Medulla oblongata (tissue), 1 donor: ENCODE results near the gene LBR.
A peak's percentile ranks its signal among the peaks of the same experiment; 100 is the strongest.

Experiments
- DNase-seq: peaks from one replicate; pipeline ENCODE4 v3.0.0-alpha.2; 2015; ENCODE audit errors: extremely low spot score

The LBR gene

GRCh38 chr1:225464851-225465792, 37.3 kb upstream of the LBR start:
- DNase-seq = no peak

- no peak for DNase-seq
Observed at GRCh38 chr1:225462714-225463574, 35.1 kb upstream of the LBR start.

GRCh38 chr1:225462429-225462713, 34.5 kb upstream of the LBR start:
- DNase-seq = no peak

GRCh38 chr1:225461533-225462428, 33.9 kb upstream of the LBR start:
- no peak for DNase-seq

- DNase-seq = no peak
Observed at GRCh38 chr1:225460737-225461532, 33.1 kb upstream of the LBR start.

GRCh38 chr1:225460021-225460736, 32.3 kb upstream of the LBR start:
- DNase-seq = no peak

- DNase-seq = no peak
Observed at GRCh38 chr1:225458222-225458631, 30.4 kb upstream of the LBR start.

GRCh38 chr1:225454733-225455132, 26.9 kb upstream of the LBR start:
- DNase-seq = no peak

- no peak for DNase-seq
Observed at GRCh38 chr1:225453797-225454648, 26.2 kb upstream of the LBR start.

GRCh38 chr1:225451840-225452515, 24.1 kb upstream of the LBR start:
- no peak for DNase-seq

- DNase-seq = no peak
Observed at GRCh38 chr1:225451340-225451739, 23.5 kb upstream of the LBR start.

GRCh38 chr1:225450491-225451191, 22.8 kb upstream of the LBR start:
- DNase-seq = peak; percentile 49

- DNase-seq = no peak
Observed at GRCh38 chr1:225449774-225450173, 21.9 kb upstream of the LBR start.

GRCh38 chr1:225449261-225449660, 21.4 kb upstream of the LBR start:
- no peak for DNase-seq

GRCh38 chr1:225448146-225448805, 20.4 kb upstream of the LBR start:
- peak; percentile 90 for DNase-seq

GRCh38 chr1:225447650-225448089, 19.8 kb upstream of the LBR start:
- peak; percentile 89 for DNase-seq

- DNase-seq = no peak
Observed at GRCh38 chr1:225446981-225447615, 19.3 kb upstream of the LBR start.
